Upper lobe of left lung (tissue), 6 donors: ENCODE results near the gene TSPAN7. TPM values are rescaled to one million over a fixed set of nuclear protein-coding genes. Genes with fewer than 3 reads are reported as not detected.

Experiments
- ATAC-seq, 2 donors: fragments of 200-7000 bp; cut with Tn5 transposase; one replicate each; pipeline ENCODE4 v1.9.1; 2022; ENCODE audit warnings: mild to moderate bottlenecking in 2 of 2, moderate library complexity in 2 of 2; ENCODE audit not compliant: low FRiP score in 2 of 2
- DNase-seq, 2 donors: peaks; one replicate each; pipeline ENCODE4 v3.0.0-alpha.2; 2019 to 2020
- H3K27ac ChIP-seq, 4 donors: fragments of 200-600 bp; sonication (generic); one replicate each; pipeline ENCODE4 v1.5.1; 2016 to 2019
- H3K27me3 ChIP-seq, 4 donors: fragments of 200-600 bp; sonication (generic); one replicate each; pipeline ENCODE4 v1.5.1; 2017 to 2019
- H3K36me3 ChIP-seq, 4 donors: fragments of 200-600 bp; sonication (generic); one replicate each; pipeline ENCODE4 v1.5.1; 2016 to 2019
- H3K4me1 ChIP-seq, 4 donors: fragments of 200-600 bp; sonication (generic); one replicate each; pipeline ENCODE4 v1.5.1; 2018 to 2019
- H3K4me3 ChIP-seq, 4 donors: fragments of 200-600 bp; sonication (generic); one replicate each; pipeline ENCODE4 v1.5.1; 2017 to 2019; ENCODE audit warnings: mild to moderate bottlenecking in 2 of 4, moderate library complexity in 1 of 4
- H3K9me3 ChIP-seq, 4 donors: fragments of 200-600 bp; sonication (generic); one replicate each; pipeline ENCODE4 v1.5.1; 2018 to 2019
- CTCF ChIP-seq, 6 experiments: fragments of 450-650 bp in 4 of 6; fragments of 200-600 bp in 2 of 6; sonication (generic) in 2 of 6; IDR thresholded peaks; one replicate each; pipeline ENCODE4 v1.5.1; 2016 to 2019; ENCODE audit warnings: antibody characterized with exemption in 6 of 6
- EP300 ChIP-seq, 4 donors: sonication (generic); formaldehyde crosslinking; IDR thresholded peaks; one replicate each; pipeline ENCODE4 v1.5.1; 2017; ENCODE audit warnings: antibody characterized with exemption in 4 of 4, control low read depth in 2 of 4
- POLR2A ChIP-seq, 4 donors: fragments of 450-650 bp; IDR thresholded peaks; one replicate each; pipeline ENCODE4 v1.5.1; 2016 to 2017; ENCODE audit warnings: antibody characterized with exemption in 4 of 4, mild to moderate bottlenecking in 2 of 4
- POLR2AphosphoS5 ChIP-seq, 2 donors: sonication (generic); formaldehyde crosslinking; IDR thresholded peaks; one replicate each; pipeline ENCODE4 v1.5.1; 2017; ENCODE audit warnings: antibody characterized with exemption in 2 of 2
- WGBS, 2 donors: methylation state at CpG; one replicate each; pipeline ENCODE4 v1.1.5; 2017 to 2018; 5-methylcytosine and 5-hydroxymethylcytosine counted together
- total RNA-seq, 6 donors: library from RNA; depleted of rRNA in 4 of 6; stranded (reverse); fragments of >200 nt in 4 of 6; gene quantifications; one replicate each; pipeline versions ENCODE4 v1.1.0 to v1.2.1, GENCODE V29; 2016 to 2021
- donor health status: DM: no; HTN: no; CAD: no; lungs with moderate emphysema.
- donor health status: DM: no; HTN: yes; CAD: no; lungs with severe emphysema.

TSPAN7 gene
- total RNA-seq, 6 donors from 2014 or later, result 7.3 to 65.0 (median 49.4) TPM

DNA sequence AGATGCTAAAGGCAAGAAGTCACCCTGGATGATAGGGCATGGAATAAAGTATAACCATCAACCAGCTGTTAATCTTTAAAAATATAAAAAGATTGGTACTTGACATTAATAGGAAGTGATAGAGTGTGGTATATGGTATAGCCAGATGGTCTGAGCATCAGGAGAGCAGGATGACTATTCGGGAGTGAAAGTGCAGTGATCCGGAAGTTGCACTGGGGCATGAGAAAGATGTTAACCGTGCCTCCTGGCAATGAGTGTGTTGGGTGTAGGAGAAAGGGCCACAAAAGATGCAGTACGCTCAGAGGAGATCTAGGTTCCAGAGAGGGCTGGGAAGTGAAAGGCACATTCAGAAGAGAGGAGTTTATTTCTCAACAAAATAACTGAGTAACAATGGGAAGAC, 65.0 kb downstream of the TSPAN7 start:
- H3K4me1 ChIP-seq, result no peaks in the 10 kb centered on the region
- DNase-seq, result no peak
- H3K4me3 ChIP-seq, result no peak overlapping the region
- no peak overlapping the region for H3K27ac ChIP-seq
- no peaks in the 10 kb centered on the region for H3K9me3 ChIP-seq
- H3K27me3 ChIP-seq, result no peaks in the 10 kb centered on the region
- H3K36me3 ChIP-seq, result no peaks in the 10 kb centered on the region
- TF ChIP-seq CTCF (IDR thresholded peaks at IDR 0.05), result no peak
- no peak for TF ChIP-seq POLR2A (IDR thresholded peaks at IDR 0.05)
- no peak for TF ChIP-seq EP300 (IDR thresholded peaks at IDR 0.05)
- TF ChIP-seq POLR2AphosphoS5 (IDR thresholded peaks at IDR 0.05), result no peak
- no peak for ATAC-seq
- 75 to 92% methylated on average over 4 of the region's 4 CpGs for WGBS, 2 donors

- peak in 1 of 2 donors; percentile 23 for DNase-seq
- TF ChIP-seq EP300 (IDR thresholded peaks at IDR 0.05) (no peak), CTCF (IDR thresholded peaks at IDR 0.05) (peak in 4 of 6 experiments; percentile 22 to 35 (median 29)), POLR2AphosphoS5 (IDR thresholded peaks at IDR 0.05) (no peak), POLR2A (IDR thresholded peaks at IDR 0.05) (no peak)
- H3K4me1 ChIP-seq, result no peaks in the 10 kb centered on the region
- no peak overlapping the region for H3K4me3 ChIP-seq
- no peaks in the 10 kb centered on the region for H3K27me3 ChIP-seq
- no peaks in the 10 kb centered on the region for H3K36me3 ChIP-seq
- ATAC-seq, result peak in 1 of 2 donors; percentile 74
- no peaks in the 10 kb centered on the region for H3K9me3 ChIP-seq
- no peak overlapping the region for H3K27ac ChIP-seq
Observed at GRCh38 chrX:38627683-38628082, 66.3 kb downstream of the TSPAN7 start.

DNA sequence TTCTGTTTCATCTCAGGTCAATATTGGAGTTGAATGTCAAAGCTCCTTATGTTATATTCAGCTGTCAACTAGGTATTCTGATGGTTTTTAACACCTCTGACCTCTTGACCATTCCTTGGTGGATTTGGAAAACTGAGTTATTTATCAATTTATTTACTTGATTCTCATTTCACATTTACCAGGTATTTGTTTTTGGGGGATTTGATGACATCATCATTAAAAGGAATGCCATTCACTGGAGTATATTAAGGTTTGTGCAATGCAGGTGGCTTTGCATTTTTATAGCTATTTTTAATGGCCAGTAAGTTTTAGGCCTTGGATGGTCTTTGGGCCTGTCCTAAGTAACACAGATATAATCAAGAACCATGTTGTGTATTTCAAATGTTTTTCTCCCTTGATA, 67.2 kb downstream of the TSPAN7 start:
- Histone ChIP-seq H3K4me3 (no peak overlapping the region), H3K9me3 (no peaks in the 10 kb centered on the region), H3K27ac (no peak overlapping the region), H3K27me3 (no peaks in the 10 kb centered on the region), H3K36me3 (no peaks in the 10 kb centered on the region), H3K4me1 (no peaks in the 10 kb centered on the region)
- DNase-seq (no peak), ATAC-seq (no peak)
- TF ChIP-seq EP300 (IDR thresholded peaks at IDR 0.05) (no peak), CTCF (IDR thresholded peaks at IDR 0.05) (no peak), POLR2A (IDR thresholded peaks at IDR 0.05) (no peak), POLR2AphosphoS5 (IDR thresholded peaks at IDR 0.05) (no peak)

DNA sequence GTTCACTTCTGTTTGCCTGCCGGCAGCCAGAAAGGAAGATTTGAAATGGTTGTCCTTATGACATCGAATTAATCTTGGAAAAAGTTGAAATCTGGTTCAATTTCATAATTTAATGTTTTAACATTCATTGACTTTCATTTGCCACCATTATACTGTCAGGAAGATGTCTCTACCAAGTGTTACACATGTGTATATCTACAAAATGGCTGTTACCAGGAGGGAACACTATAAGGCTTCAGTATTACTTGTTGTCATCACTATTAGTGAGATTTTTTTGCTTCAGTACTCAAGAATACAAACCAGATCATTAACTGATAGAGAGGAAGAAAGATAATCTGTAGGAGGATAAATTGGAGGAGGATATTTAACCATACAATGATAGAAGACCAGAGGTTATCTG, 71.2 kb downstream of the TSPAN7 start:
- Histone ChIP-seq H3K9me3 (no peaks in the 10 kb centered on the region), H3K27me3 (no peaks in the 10 kb centered on the region), H3K4me3 (no peak overlapping the region), H3K36me3 (no peaks in the 10 kb centered on the region), H3K27ac (no peak overlapping the region), H3K4me1 (no peaks in the 10 kb centered on the region)
- 51 to 58% methylated on average over 2 of the region's 2 CpGs for WGBS, 2 donors
- TF ChIP-seq POLR2A (IDR thresholded peaks at IDR 0.05), result no peak
- no peak for TF ChIP-seq POLR2AphosphoS5 (IDR thresholded peaks at IDR 0.05)
- no peak for TF ChIP-seq EP300 (IDR thresholded peaks at IDR 0.05)
- no peak for TF ChIP-seq CTCF (IDR thresholded peaks at IDR 0.05)
- DNase-seq (no peak), ATAC-seq (no peak)

DNA sequence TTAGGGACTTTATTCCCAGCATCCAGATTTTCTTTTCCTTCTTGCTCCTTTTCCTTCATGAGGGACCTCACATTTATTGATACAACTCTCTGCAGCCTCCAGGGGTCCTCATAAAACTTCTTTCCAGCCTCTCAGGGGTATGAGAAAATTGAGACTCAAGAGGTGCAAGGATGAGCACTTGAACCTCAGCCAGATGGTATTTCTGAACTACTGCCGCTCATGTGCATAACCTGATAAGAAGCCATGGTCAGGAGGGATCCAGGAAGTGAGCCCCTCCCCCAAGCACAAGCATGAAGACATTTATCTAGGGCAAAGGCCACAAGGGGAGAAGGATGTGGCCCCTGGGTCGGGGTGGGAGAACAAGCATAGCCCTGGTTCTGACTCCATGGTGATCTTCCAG, 73.3 kb downstream of the TSPAN7 start:
- TF ChIP-seq EP300 (IDR thresholded peaks at IDR 0.05) (no peak), POLR2A (IDR thresholded peaks at IDR 0.05) (no peak), CTCF (IDR thresholded peaks at IDR 0.05) (no peak), POLR2AphosphoS5 (IDR thresholded peaks at IDR 0.05) (no peak)
- no peaks in the 10 kb centered on the region for H3K9me3 ChIP-seq
- no peak overlapping the region for H3K27ac ChIP-seq
- no peaks in the 10 kb centered on the region for H3K27me3 ChIP-seq
- ATAC-seq (no peak), DNase-seq (no peak)
- no peak overlapping the region for H3K4me3 ChIP-seq
- H3K4me1 ChIP-seq, result no peaks in the 10 kb centered on the region
- WGBS, 2 donors, result 59 to 65% methylated on average over 2 of the region's 2 CpGs
- no peaks in the 10 kb centered on the region for H3K36me3 ChIP-seq
